CD4-positive, alpha-beta T cell treated with Interleukin-2 at 100 ng/mL for 4 hours (primary cell): ENCODE data around the gene TGM2.

Source experiments
- DNase-seq: peaks from one replicate; pipeline ENCODE4 v3.0.0-alpha.2; 2020; ENCODE audit warnings: low spot score

TGM2 gene

DNA sequence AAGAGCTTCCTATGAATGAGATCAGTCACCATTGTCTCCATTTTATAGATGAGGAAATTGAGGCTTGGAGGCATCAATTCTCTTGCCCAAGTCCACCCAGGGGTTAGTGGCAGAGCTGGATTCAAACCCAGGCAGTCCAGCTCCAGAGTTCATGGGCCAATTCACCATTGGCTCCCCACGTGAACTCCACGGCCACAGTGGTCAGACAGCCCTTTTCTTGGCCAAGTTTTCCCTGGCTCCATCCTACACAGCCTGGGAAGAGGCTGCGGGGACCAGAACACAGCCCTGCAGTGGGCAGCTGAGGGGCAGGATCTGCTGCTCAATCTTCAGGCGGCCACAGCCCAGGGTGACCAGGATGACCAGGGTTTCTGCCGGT is 20.5 kb downstream of the TGM2 start:
- DNase-seq = no peak

DNA sequence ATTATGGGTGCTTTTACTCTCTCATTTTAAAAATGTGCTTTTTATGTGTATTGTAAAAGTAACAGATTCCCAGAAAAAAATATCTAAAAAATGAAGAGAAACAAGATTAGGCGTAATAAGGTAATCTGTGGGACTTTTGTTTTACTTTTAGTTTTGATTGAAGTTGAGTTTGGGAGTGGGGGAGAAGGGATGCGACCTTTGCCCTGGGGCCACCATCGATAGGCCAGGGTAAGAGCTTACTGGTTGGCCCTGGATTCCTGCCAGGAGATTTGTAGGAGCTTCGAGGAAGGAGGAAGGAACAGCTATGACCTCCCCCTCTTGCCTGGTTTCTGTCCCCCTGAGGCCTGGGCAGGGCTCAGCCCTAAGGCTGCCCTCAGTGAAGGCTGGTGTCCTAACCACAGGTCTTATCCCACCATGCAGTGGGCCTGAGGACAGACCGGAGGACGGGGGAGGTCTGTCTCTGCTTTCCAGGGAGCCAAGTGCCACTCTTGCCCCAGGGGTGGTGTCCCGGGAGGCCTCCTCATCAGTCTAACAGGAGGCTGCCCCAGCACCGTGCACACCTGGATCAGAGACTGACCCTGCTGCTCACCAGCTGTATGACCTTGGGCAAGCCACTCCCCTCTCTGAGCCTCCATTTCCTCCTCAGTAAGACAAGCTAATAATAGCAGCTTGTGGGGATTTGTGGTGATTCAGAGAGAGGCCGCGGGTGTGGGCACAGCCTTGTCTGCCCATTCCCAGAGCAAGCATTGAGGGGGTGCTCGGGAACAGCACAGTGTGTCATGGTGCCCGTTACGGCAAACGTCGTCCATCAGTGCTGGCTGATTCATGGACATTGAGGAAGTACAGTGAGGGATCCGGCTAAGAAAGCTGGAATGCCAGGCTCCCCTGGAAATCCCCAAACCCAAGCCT is 21.2 kb downstream of the TGM2 start:
- DNase-seq = no peak

DNA sequence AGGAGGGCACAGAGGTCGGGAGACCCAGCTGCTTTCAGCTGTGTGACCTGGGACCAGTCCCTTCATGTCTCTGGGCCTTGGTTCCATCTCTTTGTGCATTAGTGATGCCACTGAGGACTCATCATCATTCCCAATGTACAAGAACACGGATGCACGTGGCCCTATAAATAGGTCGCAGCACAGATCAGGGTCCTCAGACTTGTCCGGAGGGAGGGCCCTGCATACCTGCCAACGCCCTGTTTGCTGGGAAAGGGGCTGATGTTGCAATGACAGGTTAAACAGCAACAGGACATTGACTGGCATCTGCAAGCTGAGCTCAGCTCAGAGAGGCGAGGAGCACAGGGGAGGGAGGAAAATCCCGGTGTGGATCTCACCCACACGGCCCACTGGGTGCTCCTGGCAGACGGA is 21.8 kb downstream of the TGM2 start:
- no peak for DNase-seq

DNA sequence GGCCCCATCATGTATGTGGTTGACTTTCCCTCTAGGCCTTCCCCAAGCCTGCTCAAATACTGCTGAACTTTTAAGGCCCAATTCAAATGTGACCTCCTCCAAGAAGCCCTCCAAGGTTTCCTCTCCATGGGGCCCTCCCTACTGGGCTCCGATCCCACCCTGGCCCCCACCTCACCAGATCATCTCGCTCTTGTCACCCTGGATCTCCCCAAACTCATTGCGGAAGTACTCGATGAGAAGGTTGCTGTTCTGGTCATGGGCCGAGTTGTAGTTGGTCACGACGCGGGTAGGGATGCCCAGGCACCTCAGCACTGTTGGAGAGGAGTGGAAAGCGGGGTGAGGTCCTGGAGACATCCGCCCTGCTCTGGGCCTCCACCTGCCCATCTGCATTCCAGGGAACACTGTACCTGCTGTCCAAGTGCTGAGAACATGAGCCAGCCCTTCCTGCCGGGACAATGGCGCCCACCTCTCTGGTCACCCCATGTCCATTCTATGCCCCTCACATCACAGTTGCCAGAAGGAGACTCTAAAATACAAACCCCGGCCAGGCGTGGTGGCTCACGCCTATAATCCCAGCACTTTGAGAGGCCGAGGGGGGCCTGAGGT is 23.1 kb downstream of the TGM2 start:
- no peak for DNase-seq

DNA sequence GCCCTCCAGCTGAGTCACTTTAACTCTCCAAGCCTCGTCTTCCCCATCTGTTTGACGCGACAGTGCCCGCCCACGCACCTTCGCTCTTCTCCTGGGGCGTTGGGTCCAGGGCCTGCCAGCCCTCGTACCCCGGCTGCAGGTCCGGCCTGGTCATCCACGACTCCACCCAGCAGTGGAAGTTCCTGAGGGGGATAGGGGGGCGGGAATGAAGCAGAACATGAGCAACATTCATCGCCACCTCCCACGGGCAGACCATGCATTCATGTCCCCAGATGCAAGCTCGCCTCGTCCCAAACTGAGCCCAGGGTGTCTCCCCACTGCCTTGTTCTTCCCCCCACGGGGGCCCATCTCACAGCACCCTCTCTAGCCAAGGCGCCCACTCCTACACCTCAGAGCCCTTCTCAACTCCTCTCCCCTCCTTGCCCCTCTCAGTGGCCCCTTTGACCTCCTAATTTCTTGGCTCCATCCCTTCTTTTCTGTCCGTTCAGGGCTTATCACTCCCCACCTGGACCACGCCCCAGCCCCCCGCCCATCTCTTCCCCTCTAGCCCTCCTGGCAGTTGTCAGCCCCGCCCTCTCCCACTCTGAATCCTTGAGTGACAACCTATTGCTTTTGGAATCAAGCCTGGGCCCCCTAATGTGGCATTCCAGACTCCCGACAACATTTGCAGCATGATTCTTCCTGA is 23.7 kb downstream of the TGM2 start:
- DNase-seq = no peak

DNA sequence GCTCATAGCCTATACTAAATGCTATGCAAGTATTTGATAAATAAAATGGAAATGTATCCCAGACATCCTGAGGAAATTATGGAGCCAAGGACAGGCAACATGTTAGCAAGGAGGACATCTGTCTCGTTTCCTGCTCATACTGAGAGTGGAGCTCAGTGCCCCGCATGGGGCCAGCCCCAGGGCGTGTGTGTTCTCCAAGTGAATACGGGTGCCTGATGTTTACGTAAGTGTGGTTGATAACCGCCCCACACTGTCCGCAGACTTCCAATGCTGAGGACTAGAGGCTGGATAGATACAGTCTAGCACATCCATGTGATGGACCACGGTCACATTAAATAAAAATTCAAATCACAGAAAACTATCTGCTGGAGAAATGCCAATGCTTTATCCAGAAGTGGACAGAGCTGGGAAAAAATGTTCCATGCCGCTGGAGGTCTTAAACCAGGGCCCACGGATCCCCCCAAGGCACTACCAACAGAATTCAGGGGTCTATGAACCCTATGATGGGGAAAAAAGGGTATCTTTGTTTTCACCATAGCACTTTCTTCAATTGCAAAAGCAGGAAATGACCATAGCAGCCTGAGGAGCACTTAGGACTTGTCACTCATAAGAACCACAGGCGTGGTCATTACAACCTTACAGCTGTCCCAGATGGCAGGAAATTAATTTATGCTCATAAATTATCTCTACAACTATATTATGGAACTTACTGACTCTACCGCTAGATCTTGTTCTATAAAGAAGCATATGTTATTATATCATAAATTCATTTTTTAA is 24.9 kb downstream of the TGM2 start:
- no peak for DNase-seq

DNA sequence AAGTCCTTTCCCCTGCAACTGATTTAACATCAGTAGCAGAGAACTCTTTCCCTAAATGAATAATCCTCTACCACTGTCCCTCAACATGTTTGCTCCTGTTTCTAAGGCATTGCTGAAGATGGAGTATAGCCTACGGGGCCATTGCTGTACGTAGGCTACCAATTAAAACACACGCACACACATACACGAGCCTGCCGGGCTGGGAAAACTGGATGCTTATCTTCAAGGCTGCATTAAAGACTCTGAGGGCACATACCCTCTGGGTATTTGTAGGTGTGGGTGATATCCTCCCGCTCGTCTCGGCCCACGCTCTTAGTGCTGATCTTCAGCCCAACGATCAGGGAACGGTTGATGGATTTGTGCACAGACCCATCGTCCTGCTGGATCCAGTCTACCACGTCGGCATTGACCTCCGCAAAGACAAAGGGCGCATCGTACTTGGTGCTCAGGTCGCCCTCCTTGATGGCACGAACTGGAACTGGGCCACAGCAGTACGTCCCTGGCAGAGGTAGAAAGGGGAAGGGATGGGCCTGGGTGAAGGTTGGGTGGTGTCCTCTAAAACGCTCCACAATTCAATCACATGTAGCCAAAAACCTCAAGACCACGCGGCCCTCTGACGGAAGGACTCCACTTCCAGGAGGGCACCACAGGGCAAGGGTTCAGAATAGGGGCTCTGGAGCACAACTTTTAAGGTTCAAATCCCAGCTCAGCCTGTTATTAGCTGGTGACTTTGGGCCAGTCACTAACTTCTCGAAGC is 25.7 kb downstream of the TGM2 start:
- no peak for DNase-seq

DNA sequence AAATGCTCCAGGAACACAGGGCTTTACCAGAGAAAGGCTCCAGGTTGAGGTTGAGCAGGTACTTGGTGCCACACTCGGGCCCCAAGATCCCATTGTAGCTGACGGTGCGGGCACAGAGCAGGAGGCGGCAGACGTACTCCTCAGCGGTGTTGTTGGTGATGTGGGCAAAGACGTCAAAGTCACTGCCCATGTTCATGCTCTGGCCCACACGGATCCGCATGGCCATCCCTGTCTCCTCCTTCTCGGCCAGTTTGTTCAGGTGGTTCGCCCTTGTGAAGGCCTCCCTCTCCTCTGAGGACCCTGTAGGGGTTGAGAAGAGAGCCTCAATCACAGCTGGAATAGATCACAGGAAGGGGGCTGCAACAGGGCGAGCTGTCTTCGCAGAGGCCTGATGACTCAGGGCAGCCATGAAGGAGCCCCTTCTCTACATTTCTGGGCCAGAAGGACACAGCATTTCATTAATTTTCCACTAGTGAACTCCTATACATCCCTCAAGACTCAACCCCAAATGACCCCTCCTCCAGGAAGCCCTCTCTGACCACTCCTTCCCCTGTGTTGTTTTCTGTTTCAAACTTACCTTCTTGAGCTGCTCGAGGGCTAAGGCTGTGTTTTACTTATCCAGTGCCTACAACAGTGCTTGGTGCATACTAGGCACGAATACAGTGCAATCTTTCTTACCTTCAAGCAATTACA is 26.8 kb downstream of the TGM2 start:
- DNase-seq = no peak

DNA sequence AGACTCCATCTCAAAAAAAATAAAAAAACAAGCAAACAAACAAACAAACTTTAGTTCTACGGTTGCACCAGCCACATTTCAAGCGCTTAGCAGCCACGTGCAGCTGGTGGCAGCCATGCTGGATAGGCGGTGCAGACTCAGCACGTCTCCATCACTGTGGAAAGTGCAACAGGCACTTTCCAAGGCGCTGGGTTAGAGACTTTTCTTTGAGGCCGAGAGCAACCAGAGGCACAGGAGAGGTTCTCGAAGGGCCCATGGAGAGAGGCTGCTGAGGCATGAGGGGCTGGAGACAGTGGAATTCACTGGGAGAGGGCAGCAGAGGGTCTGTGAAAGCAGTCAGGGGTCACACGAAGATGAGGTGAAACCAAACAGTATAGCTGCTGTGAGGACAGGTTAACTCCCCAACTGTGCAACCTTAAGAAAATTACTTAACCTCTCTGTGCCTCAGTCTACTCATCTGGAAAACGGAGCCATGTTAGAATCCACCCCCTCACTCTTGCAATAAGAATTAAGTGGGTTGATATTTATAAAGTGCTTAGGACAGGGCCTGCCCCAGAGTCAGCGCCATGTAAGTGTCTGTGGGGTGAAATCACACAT is 27.5 kb downstream of the TGM2 start:
- DNase-seq = no peak

DNA sequence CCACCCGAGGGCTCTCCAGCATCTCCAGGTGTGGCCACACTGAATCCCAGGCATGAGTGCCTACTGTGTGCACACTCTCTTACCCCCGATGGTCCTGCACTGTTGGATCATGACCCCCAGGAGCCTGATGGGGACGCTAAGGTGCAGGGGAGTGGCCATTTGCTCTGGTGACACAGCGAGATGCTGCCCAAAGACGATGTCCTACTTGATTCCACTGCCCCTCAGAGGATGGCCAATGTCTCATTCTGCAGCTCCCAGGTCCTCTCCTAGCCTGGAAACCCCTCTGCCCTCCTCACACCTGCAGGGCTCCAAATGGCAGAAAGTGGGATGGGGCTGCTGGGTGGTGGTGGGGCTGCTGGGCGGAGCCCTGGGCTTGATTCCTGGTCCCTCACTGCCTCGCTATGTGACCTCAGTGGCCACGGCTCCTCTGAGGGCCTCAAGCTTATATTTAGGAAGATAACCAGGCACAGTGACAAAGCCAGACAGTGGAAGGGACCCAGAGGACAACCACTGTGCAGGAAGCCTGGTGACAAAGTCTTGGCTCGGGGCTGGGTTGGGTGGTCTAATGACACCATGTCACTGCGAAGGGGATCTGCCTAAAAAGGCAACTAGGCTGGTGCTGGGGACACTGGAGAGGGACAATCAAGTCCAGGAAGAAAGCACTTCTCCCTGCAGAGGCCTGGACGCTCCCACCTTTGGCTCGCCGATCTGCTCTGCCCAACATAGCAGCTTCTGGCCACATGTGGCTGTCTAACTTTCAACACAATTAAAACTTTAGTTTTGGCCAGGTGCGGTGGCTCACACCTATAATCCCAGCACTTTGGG is 28.4 kb downstream of the TGM2 start:
- DNase-seq = no peak

DNA sequence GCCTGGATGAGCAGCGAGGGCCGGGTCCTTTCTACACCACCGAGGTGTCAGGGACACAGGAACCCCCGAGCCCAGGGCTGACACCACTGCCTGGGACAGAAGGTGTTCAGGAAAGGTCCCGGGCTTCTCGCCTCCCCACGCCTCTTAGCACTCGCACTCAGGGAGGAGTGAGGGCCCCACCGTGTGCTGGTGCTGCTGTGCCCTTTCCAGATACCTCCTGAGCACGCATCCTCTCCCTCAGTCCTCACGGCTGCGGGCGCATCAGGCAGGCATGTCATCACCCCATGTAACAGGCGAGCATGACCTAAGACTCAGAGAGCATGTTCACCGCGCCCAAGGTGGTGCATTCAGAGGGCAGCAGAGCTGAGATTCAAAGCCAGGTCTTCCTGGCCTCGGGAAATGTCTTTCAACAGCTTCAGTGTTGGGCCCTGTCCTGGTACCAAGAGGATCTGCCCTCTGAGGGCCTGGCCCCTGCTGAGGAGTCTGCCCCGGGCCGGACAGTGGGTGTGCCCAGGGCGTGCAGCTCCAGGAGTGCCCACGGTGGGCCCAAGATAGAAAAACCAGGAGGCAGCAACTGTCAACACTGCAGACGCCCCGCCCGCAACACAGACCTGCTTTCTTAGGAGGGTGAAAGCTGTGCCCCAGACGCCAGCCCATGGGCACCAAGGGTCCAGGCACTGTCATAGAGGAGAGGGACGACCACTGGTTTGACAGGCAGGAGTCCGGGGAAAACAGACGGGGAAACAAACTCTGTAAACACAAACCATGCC is 29.2 kb downstream of the TGM2 start:
- DNase-seq = no peak

DNA sequence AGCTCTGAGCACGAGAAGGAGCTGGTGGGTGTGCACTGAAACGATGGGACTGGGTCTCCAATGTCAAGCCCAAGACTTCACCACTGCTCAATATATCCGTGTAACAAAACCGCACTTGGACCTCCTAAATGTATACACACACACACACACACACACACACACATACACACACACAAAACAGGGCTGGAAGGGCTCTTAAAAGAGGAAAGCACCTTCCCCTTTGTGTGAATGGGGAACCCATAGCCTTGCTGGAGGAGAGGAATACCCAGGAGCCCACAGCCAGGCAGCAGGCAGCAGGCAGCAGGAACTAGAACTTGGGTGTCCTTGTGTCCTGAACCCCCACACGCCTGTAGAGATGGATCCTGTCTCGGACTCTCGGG is 29.8 kb downstream of the TGM2 start:
- no peak for DNase-seq

DNA sequence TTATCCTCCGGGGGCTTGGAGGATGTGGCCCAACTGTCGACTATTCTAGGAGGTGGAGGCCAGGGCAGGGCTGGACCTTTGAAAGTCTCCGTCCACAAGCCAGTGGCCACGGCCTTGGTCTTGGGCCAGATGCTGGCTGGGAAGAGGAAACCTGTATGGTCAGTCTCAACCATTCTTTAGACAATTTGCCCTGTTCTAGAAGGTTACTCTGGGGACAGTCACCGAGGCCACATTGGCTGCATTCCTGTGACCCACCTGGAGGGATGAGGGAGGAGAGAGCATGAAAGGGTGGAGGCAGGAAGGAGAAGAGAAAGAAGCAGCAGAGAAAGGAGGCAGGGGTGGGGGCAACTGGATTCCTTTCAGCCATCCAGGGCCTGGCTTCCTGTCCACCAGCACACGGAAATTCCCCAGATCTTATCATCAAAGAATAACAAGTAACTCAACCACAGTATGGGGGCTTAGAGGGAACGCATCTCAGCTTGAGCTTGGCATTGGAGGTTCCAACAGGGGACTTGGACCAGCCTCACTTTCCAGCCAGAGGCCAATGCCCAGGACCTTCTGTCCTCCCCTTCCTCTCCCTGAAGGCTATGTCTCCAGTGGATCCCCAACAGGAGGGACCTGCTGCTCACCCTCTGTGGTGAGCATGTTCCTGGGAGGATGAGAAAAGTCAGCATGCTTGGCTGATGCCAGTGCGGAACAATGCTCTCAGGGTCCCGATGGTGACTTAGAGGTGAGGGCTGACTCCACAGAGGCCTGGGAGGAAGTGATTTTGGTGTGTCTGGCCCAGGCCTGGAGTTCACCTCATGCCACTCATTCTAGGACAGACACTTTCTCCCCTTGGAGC is 30.4 kb downstream of the TGM2 start:
- no peak for DNase-seq

DNA sequence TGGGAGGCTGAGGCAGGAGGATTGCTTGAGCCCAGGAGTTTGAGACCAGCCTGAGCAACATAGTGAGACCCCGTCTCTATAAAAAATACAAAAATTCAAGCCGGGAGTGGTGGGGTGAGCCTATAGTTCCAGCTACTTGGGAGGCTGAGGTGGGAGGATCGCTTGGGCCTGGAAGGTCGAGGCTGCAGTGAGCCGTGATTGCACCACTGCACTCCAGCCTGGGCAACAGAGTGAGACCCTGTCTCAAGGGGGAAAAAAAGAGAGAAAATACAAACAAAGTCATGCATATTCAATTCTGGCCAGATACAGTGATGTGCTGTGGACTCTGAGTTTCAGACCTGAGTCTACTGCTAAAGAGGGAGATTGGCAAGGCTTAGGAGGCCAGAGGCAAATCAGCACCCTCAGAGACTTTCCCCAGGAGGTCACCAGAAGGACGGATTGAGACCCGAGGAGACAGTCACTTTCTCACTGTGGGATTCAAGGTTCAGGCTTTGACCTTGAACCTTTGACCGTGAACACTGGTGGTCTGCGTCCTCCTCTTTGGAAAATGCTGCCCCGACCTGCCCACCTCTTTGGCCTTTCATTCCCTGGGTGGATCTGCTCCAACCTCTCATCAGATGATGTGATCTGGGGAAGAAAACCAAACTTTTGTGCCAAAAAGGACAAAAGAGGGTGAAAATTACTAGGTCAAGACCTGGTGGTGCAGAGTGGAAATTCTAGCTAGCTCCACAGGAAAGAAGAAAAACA is 31.2 kb downstream of the TGM2 start:
- DNase-seq = no peak

DNA sequence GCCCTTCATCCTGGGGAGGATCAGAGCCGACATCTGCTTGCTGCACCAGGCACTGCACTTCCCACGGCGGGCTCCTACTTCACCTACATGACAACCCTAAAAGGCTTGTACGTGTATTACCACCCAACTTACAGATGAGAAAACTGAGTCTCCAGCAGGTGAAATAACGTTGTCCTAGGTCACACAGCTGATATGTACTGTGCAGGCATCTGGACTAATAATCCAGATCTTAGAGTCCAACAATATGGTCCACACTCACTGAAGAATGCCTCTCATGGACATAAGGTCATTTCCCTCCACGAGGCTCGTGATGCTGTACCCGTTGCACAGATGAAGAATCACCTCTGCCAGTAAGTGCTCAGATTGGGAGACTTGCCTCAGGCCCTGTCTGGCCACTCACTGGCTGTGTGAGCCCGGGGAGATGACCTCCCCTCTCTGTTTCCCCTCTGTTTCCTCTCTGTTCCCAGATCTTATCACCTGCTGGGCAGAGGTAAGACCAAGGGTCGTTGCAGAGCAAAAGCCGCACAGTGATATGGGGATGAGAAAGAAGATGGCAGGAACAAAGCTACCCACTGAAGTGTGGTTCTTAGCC is 32.1 kb downstream of the TGM2 start:
- DNase-seq = no peak

DNA sequence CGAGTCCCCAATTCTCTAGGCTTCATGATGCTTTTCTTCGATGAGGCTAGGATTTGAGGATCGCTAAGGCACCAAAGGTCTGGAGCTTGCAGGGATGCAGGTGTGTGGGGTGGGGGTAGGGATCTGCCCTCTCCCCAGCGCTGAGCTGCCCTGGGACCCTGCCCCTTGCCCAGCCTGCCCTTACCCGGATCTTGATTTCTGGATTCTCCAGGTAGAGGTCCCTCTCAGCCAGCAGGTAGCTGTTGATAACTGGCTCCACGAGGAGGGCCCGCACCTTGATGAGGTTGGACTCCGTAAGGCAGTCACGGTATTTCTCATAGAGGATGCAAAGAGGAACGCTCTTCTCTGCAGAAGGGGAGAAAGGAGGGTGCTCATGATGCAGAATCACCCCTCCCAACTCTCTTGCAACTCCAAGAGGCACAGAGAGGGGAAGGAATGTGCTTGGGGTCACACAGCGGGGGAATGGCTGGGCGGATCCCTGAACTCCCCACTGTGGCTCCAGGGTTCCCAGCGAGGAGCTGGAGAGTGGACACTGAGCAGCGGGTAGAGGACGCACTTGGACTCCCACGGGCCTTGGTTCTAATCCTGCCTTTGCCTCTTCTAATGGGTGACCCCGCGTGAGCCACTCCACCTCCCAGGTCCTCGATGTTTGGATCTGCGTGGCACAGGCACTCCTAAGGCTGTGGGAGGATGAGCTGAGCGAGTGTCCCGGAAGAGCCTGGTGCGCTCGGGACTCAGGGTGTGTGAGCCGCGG is 32.7 kb downstream of the TGM2 start:
- DNase-seq = no peak
